ENCODE measurements around the gene RNF220. TPM values are rescaled to one million over a fixed set of nuclear protein-coding genes. Genes with fewer than 3 reads are reported as not detected.

The RNF220 gene
- total and polyA plus RNA-seq, 9 of the 15 experiments (the other 6 are each of a cell fraction or from before 2014, with no cell fraction given): 5.1 to 117 (median 66.9) TPM

DNA sequence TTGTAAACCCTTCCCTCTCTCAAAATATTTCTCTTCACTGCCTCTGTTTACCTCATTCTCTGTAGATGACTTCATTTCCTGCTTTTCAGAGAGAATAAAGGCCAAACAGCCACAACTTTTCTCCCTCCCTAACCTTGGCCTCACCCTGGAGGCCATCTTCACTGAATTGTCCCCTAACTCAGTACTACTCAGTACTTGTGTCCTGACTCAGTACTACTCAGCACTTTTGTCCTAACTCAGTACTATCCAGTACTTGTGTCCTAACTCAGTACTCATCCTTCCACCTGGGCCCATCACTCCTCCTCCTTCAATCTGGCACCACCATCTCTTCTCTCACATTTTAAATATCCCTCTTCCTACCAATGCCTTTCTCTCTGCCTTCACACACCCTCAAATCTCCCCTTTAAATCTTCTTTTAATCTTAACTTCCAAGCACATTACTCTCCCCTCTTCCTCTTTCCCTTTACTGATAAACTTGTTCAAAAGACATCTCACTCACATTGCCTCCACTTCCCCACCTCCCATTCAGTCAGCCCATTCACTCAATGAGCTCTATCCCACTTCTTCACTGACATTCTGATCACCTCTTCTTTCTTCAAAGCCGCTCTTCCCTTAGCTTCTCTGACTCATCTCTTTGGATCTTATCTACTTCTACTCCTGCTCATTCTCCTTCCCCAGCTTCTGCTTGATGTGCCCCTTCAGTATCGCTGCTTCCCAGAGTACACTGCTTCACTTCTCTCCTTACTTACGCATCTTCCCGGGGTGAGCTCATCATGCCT lies 121.4 kb downstream of the RNF220 start (continued):
- TF ChIP-seq, protein P1, sequence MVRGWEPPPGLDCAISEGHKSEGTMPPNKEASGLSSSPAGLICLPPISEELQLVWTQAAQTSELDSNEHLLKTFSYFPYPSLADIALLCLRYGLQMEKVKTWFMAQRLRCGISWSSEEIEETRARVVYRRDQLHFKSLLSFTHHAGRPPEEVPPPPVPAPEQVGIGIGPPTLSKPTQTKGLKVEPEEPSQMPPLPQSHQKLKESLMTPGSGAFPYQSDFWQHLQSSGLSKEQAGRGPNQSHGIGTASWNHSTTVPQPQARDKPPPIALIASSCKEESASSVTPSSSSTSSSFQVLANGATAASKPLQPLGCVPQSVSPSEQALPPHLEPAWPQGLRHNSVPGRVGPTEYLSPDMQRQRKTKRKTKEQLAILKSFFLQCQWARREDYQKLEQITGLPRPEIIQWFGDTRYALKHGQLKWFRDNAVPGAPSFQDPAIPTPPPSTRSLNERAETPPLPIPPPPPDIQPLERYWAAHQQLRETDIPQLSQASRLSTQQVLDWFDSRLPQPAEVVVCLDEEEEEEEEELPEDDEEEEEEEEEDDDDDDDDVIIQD (CRISPR knock-in tag; IDR thresholded peaks at IDR 0.05): no peak
- TF ChIP-seq MTA1 (IDR thresholded peaks at IDR 0.05; ENCODE audit: borderline replicate concordance) (peak; percentile 78), CREM (IDR thresholded peaks at IDR 0.05; ENCODE audit: low read depth) (no peak), KAT8 (IDR thresholded peaks at IDR 0.05; ENCODE audit: low read depth) (no peak), ZNF384 (IDR thresholded peaks at IDR 0.05; ENCODE audit: low read depth, low read length) (no peak), ZBTB1 (CRISPR knock-in tag; IDR thresholded peaks at IDR 0.05; ENCODE audit: borderline replicate concordance, low read depth) (no peak), SAFB2 (IDR thresholded peaks at IDR 0.05; ENCODE audit: borderline replicate concordance, low read depth, low read length, severe bottlenecking) (no peak), FOXA3 (CRISPR knock-in tag; conservative IDR thresholded peaks at IDR 0.05 in 1 of 2, IDR thresholded peaks at IDR 0.05 in 1 of 2) (no peak), ZNF551 (CRISPR knock-in tag; IDR thresholded peaks at IDR 0.05) (no peak), DMBX1 (CRISPR knock-in tag; IDR thresholded peaks at IDR 0.05; ENCODE audit: borderline replicate concordance) (no peak), KDM4B (IDR thresholded peaks at IDR 0.05; ENCODE audit: borderline replicate concordance in 2 of 2, low read depth in 1 of 2) (no peak), GTF2F1 (IDR thresholded peaks at IDR 0.05; ENCODE audit: low read depth, low read length) (no peak), FOXM1 (IDR thresholded peaks at IDR 0.05; ENCODE audit: low read depth) (no peak), FOXM1 (CRISPR knock-in tag; IDR thresholded peaks at IDR 0.05; ENCODE audit: low read depth) (no peak), TEAD4 (IDR thresholded peaks at IDR 0.05; ENCODE audit: low read length) (no peak), TEAD4 (CRISPR knock-in tag; IDR thresholded peaks at IDR 0.05; ENCODE audit: borderline replicate concordance) (no peak), ELF4 (CRISPR knock-in tag; IDR thresholded peaks at IDR 0.05) (peak; percentile 47; the same call in 1 of the 2 replicates), ARHGAP35 (IDR thresholded peaks at IDR 0.05; ENCODE audit: partially characterized antibody) (no peak), ZNF408 (CRISPR knock-in tag; IDR thresholded peaks at IDR 0.05; ENCODE audit: low read depth) (no peak), SIRT6 (IDR thresholded peaks at IDR 0.05; ENCODE audit: low read depth, low read length) (no peak), YBX1 (IDR thresholded peaks at IDR 0.05) (0 out of 2 replicates have a peak, but pooled peaks have one; percentile 16), BCL6 (CRISPR knock-in tag; IDR thresholded peaks at IDR 0.05) (no peak)
- TF ChIP-seq, protein P2, sequence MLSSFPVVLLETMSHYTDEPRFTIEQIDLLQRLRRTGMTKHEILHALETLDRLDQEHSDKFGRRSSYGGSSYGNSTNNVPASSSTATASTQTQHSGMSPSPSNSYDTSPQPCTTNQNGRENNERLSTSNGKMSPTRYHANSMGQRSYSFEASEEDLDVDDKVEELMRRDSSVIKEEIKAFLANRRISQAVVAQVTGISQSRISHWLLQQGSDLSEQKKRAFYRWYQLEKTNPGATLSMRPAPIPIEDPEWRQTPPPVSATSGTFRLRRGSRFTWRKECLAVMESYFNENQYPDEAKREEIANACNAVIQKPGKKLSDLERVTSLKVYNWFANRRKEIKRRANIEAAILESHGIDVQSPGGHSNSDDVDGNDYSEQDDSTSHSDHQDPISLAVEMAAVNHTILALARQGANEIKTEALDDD (IDR thresholded peaks at IDR 0.05): no peak
- TF ChIP-seq, protein P3, sequence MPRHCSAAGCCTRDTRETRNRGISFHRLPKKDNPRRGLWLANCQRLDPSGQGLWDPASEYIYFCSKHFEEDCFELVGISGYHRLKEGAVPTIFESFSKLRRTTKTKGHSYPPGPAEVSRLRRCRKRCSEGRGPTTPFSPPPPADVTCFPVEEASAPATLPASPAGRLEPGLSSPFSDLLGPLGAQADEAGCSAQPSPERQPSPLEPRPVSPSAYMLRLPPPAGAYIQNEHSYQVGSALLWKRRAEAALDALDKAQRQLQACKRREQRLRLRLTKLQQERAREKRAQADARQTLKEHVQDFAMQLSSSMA (CRISPR knock-in tag; IDR thresholded peaks at IDR 0.05): no peak
- TF ChIP-seq, protein P4, sequence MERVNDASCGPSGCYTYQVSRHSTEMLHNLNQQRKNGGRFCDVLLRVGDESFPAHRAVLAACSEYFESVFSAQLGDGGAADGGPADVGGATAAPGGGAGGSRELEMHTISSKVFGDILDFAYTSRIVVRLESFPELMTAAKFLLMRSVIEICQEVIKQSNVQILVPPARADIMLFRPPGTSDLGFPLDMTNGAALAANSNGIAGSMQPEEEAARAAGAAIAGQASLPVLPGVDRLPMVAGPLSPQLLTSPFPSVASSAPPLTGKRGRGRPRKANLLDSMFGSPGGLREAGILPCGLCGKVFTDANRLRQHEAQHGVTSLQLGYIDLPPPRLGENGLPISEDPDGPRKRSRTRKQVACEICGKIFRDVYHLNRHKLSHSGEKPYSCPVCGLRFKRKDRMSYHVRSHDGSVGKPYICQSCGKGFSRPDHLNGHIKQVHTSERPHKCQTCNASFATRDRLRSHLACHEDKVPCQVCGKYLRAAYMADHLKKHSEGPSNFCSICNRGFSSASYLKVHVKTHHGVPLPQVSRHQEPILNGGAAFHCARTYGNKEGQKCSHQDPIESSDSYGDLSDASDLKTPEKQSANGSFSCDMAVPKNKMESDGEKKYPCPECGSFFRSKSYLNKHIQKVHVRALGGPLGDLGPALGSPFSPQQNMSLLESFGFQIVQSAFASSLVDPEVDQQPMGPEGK (CRISPR knock-in tag; IDR thresholded peaks at IDR 0.05; ENCODE audit: borderline replicate concordance): no peak

Measured in K562 (cell line).